Adipocyte (in vitro differentiated cells): ENCODE measurements around the gene SYTL3.

Experiments
- DNase-seq: peaks from one replicate; pipeline ENCODE4 v3.0.0-alpha.2; 2015; ENCODE audit warnings: low read depth
- H3K27me3 ChIP-seq: replicated peaks from 2 replicates; pipeline ENCODE4 v1.7.0; 2013; ENCODE audit warnings: mild to moderate bottlenecking, low read length, moderate library complexity; ENCODE audit not compliant: control insufficient read depth, insufficient read depth
- H3K36me3 ChIP-seq: 2 replicates; pipeline ENCODE4 v1.7.0; 2013; ENCODE audit warnings: low read length, mild to moderate bottlenecking, moderate library complexity; ENCODE audit not compliant: control insufficient read depth, insufficient read depth, severe bottlenecking
- H3K4me1 ChIP-seq: 2 replicates; pipeline ENCODE4 v1.7.0; 2013; ENCODE audit warnings: mild to moderate bottlenecking, low read length, moderate library complexity; ENCODE audit not compliant: control insufficient read depth, insufficient read depth
- H3K4me3 ChIP-seq: 2 replicates; pipeline ENCODE4 v1.7.0; 2013; ENCODE audit warnings: mild to moderate bottlenecking, low read length, moderate library complexity
- H3K9ac ChIP-seq: 2 replicates; pipeline ENCODE4 v1.7.0; 2013; ENCODE audit warnings: mild to moderate bottlenecking, low read length, moderate library complexity
- H3K9me3 ChIP-seq: 2 replicates; pipeline ENCODE4 v1.7.0; 2013; ENCODE audit warnings: mild to moderate bottlenecking, low read length, moderate library complexity; ENCODE audit not compliant: control insufficient read depth

The SYTL3 gene

GRCh38 chr6:158761746-158762145 lies 111.9 kb downstream of the SYTL3 start:
- no peak for DNase-seq
- Histone ChIP-seq H3K4me1 (peaks cover 3% of the 10 kb centered on the region), H3K36me3 (no peaks in the 10 kb centered on the region), H3K9me3 (no peaks in the 10 kb centered on the region), H3K9ac (no peak overlapping the region), H3K4me3 (no peak overlapping the region), H3K27me3 (no peaks in the 10 kb centered on the region)

GRCh38 chr6:158762787-158763433 lies 113.1 kb downstream of the SYTL3 start:
- Histone ChIP-seq H3K36me3 (no peaks in the 10 kb centered on the region), H3K9me3 (no peaks in the 10 kb centered on the region), H3K27me3 (no peaks in the 10 kb centered on the region), H3K4me1 (peaks cover 3% of the 10 kb centered on the region), H3K4me3 (no peak overlapping the region), H3K9ac (no peak overlapping the region)
- no peak for DNase-seq

GRCh38 chr6:158763434-158764182 lies 113.8 kb downstream of the SYTL3 start:
- Histone ChIP-seq H3K9me3 (no peaks in the 10 kb centered on the region), H3K4me1 (peaks cover 3% of the 10 kb centered on the region), H3K4me3 (no peak overlapping the region), H3K27me3 (no peaks in the 10 kb centered on the region), H3K36me3 (no peaks in the 10 kb centered on the region), H3K9ac (no peak overlapping the region)
- DNase-seq = no peak

- no peak for DNase-seq
- H3K4me1 ChIP-seq = peaks cover 3% of the 10 kb centered on the region
- no peaks in the 10 kb centered on the region for H3K36me3 ChIP-seq
- H3K9me3 ChIP-seq = no peaks in the 10 kb centered on the region
- no peak overlapping the region for H3K4me3 ChIP-seq
- H3K27me3 ChIP-seq = no peaks in the 10 kb centered on the region
- H3K9ac ChIP-seq = no peak overlapping the region
Measured at GRCh38 chr6:158764183-158764849, 114.5 kb downstream of the SYTL3 start.

- Histone ChIP-seq H3K4me3 (no peak overlapping the region), H3K27me3 (no peaks in the 10 kb centered on the region), H3K9ac (no peak overlapping the region), H3K36me3 (no peaks in the 10 kb centered on the region), H3K4me1 (peaks cover 3% of the 10 kb centered on the region), H3K9me3 (no peaks in the 10 kb centered on the region)
- DNase-seq = no peak
Measured at GRCh38 chr6:158764926-158765325, 115.1 kb downstream of the SYTL3 start.

- no peaks in the 10 kb centered on the region for H3K27me3 ChIP-seq
- no peak overlapping the region for H3K4me3 ChIP-seq
- peaks cover 3% of the 10 kb centered on the region for H3K4me1 ChIP-seq
- H3K36me3 ChIP-seq = no peaks in the 10 kb centered on the region
- no peak overlapping the region for H3K9ac ChIP-seq
- no peak for DNase-seq
- no peaks in the 10 kb centered on the region for H3K9me3 ChIP-seq
Measured at GRCh38 chr6:158765499-158766068, 115.7 kb downstream of the SYTL3 start.

GRCh38 chr6:158766621-158767455 lies 117.0 kb downstream of the SYTL3 start:
- H3K4me1 ChIP-seq = peaks cover 3% of the 10 kb centered on the region
- H3K4me3 ChIP-seq = no peak overlapping the region
- H3K36me3 ChIP-seq = no peaks in the 10 kb centered on the region
- no peak for DNase-seq
- no peak overlapping the region for H3K9ac ChIP-seq
- H3K9me3 ChIP-seq = no peaks in the 10 kb centered on the region
- H3K27me3 ChIP-seq = no peaks in the 10 kb centered on the region

- no peak overlapping the region for H3K4me3 ChIP-seq
- H3K9me3 ChIP-seq = no peaks in the 10 kb centered on the region
- no peaks in the 10 kb centered on the region for H3K36me3 ChIP-seq
- peaks cover 3% of the 10 kb centered on the region for H3K4me1 ChIP-seq
- no peaks in the 10 kb centered on the region for H3K27me3 ChIP-seq
- H3K9ac ChIP-seq = no peak overlapping the region
- no peak for DNase-seq
Measured at GRCh38 chr6:158767709-158768108, 117.9 kb downstream of the SYTL3 start.

- H3K9me3 ChIP-seq = no peaks in the 10 kb centered on the region
- H3K9ac ChIP-seq = no peak overlapping the region
- no peaks in the 10 kb centered on the region for H3K4me1 ChIP-seq
- H3K36me3 ChIP-seq = no peaks in the 10 kb centered on the region
- H3K27me3 ChIP-seq = no peaks in the 10 kb centered on the region
- DNase-seq = no peak
- no peak overlapping the region for H3K4me3 ChIP-seq
Measured at GRCh38 chr6:158768436-158768835, 118.6 kb downstream of the SYTL3 start.

GRCh38 chr6:158769234-158769770 lies 119.4 kb downstream of the SYTL3 start:
- no peaks in the 10 kb centered on the region for H3K4me1 ChIP-seq
- H3K27me3 ChIP-seq = no peaks in the 10 kb centered on the region
- DNase-seq = no peak
- H3K36me3 ChIP-seq = no peaks in the 10 kb centered on the region
- H3K9me3 ChIP-seq = no peaks in the 10 kb centered on the region
- no peak overlapping the region for H3K9ac ChIP-seq
- no peak overlapping the region for H3K4me3 ChIP-seq
